ENCODE results near the gene FGD4. TPM values are rescaled to one million over a fixed set of nuclear protein-coding genes. Genes with fewer than 3 reads are reported as not detected.

FGD4 gene
- 53.9 and 54.3 TPM in 2 replicates for total RNA-seq (2021)
- long read RNA-seq, partial matches to known transcripts, result 88 of 143 reads
- long read RNA-seq, other reads (novel, unspliced or antisense), result 48 of 143 reads

- Mint-ChIP-seq H3K27ac (peak within 1 kb of the TSS; percentile 95 to 99 (median 99)), H3K27me3 (ENCODE audit: low read depth) (no peaks in the 10 kb centered on the region), H3K4me3 (peak within 1 kb of the TSS; percentile 95 to 97), H3K9me3 (peaks cover 0 to 2% of the 10 kb centered on the region in 2 experiments; a peak in 2 of 5 replicates), H3K36me3 (ENCODE audit: insufficient read depth in 1 of 3, low read depth in 3 of 3) (peaks cover 9 to 37% (median 35%) of the 10 kb centered on the region in 3 experiments), H3K4me1 (peaks cover 35 to 50% of the 10 kb centered on the region in 2 experiments)
- Histone ChIP-seq H3K9ac (ENCODE audit: extremely low read depth, insufficient read length, low read length) (peak within 1 kb of the TSS; percentile 69), H2BK15ac (ENCODE audit: low read depth, low read length) (no peak within 1 kb of the TSS), H3K14ac (ENCODE audit: insufficient read depth, low read length) (peak within 1 kb of the TSS; percentile 86), H3K79me1 (ENCODE audit: insufficient read depth, low read depth, low read length, poor library complexity, severe bottlenecking) (no peaks in the 10 kb centered on the region), H3K9me3 (ENCODE audit: control insufficient read depth, low read depth, low read length) (no peaks in the 10 kb centered on the region), H3K4ac (ENCODE audit: low read depth, low read length) (no peak within 1 kb of the TSS), H2BK12ac (ENCODE audit: insufficient read length, low read depth, low read length) (peak within 1 kb of the TSS; percentile 25), H2BK20ac (ENCODE audit: low read depth, low read length, poor library complexity, severe bottlenecking) (no peak within 1 kb of the TSS), H4K91ac (ENCODE audit: insufficient read length, low read depth, low read length) (no peak within 1 kb of the TSS), H3K79me2 (ENCODE audit: insufficient read depth, low read length) (peaks cover 28% of the 10 kb centered on the region; the same call in 1 of the 2 replicates), H3K27ac (ENCODE audit: insufficient read length, low read depth, low read length) (peak within 1 kb of the TSS; percentile 85), H3K18ac (ENCODE audit: insufficient read length, low read depth, low read length) (peak within 1 kb of the TSS; percentile 85), H2AK5ac (ENCODE audit: insufficient read length, low read length) (no peak within 1 kb of the TSS), H3K23ac (ENCODE audit: insufficient read length, low read depth, low read length) (no peak within 1 kb of the TSS), H2BK120ac (ENCODE audit: low read depth, low read length, poor library complexity, severe bottlenecking) (no peak within 1 kb of the TSS), H3K4me2 (ENCODE audit: insufficient read depth, insufficient read length, low read length) (peak within 1 kb of the TSS; percentile 98), H3K4me1 (ENCODE audit: insufficient read depth, low read length) (peaks cover 7% of the 10 kb centered on the region; the same call in 1 of the 2 replicates), H2AFZ (ENCODE audit: low read length) (no peak within 1 kb of the TSS), H3K56ac (ENCODE audit: insufficient read length, low read depth, low read length) (no peak within 1 kb of the TSS), H2BK5ac (ENCODE audit: insufficient read length, low read length) (no peak within 1 kb of the TSS), H4K8ac (replicated peaks; ENCODE audit: insufficient read length, low read depth, low read length) (no peak within 1 kb of the TSS), H3K27me3 (ENCODE audit: insufficient read depth, low read length) (no peaks in the 10 kb centered on the region), H4K20me1 (ENCODE audit: control insufficient read depth, insufficient read depth, insufficient read length) (no peaks in the 10 kb centered on the region), H3T11ph (ENCODE audit: low read length) (no peak within 1 kb of the TSS), H4K5ac (ENCODE audit: insufficient read length, low read depth, low read length) (no peak within 1 kb of the TSS), H3K23me2 (ENCODE audit: insufficient read length, low read depth, low read length, poor library complexity, severe bottlenecking) (peaks cover 5% of the 10 kb centered on the region)
- peak; percentile 95 for DNase-seq
- no CpG with 5 or more reads among the region's 82 CpGs for WGBS (ENCODE audit: extremely low coverage, insufficient read length, low lambda C conversion rate)
- peak; percentile 69 for TF ChIP-seq CTCF (conservative IDR thresholded peaks at IDR 0.05)
These were observed at the start of gene FGD4 for GRCh38 chr12:32399370-32400113. FGD4 (plus strand) TSS chr12:32399558.
